GM12872 (cell line): Measurements from ENCODE around the gene FAM237B.

Source experiments
- TF ChIP-seq, protein P1 (sequence below): IDR thresholded peaks from 3 replicates; pipeline ENCODE4 v1.5.1; 2011; ENCODE audit warnings: low read depth, mild to moderate bottlenecking, low read length, moderate library complexity; ENCODE audit not compliant: insufficient read depth

The FAM237B gene

GRCh38 chr7:90274161-90274560, 46.9 kb downstream of the FAM237B start:
- TF ChIP-seq, protein P1, sequence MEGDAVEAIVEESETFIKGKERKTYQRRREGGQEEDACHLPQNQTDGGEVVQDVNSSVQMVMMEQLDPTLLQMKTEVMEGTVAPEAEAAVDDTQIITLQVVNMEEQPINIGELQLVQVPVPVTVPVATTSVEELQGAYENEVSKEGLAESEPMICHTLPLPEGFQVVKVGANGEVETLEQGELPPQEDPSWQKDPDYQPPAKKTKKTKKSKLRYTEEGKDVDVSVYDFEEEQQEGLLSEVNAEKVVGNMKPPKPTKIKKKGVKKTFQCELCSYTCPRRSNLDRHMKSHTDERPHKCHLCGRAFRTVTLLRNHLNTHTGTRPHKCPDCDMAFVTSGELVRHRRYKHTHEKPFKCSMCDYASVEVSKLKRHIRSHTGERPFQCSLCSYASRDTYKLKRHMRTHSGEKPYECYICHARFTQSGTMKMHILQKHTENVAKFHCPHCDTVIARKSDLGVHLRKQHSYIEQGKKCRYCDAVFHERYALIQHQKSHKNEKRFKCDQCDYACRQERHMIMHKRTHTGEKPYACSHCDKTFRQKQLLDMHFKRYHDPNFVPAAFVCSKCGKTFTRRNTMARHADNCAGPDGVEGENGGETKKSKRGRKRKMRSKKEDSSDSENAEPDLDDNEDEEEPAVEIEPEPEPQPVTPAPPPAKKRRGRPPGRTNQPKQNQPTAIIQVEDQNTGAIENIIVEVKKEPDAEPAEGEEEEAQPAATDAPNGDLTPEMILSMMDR = no peak

GRCh38 chr7:90272242-90272641, 48.9 kb downstream of the FAM237B start:
- TF ChIP-seq, protein P1 = no peak

- TF ChIP-seq, protein P1 = no peak
Observed at GRCh38 chr7:90271753-90272152, 49.4 kb downstream of the FAM237B start.

GRCh38 chr7:90270431-90271178, 50.5 kb downstream of the FAM237B start:
- TF ChIP-seq, protein P1 = no peak

DNA sequence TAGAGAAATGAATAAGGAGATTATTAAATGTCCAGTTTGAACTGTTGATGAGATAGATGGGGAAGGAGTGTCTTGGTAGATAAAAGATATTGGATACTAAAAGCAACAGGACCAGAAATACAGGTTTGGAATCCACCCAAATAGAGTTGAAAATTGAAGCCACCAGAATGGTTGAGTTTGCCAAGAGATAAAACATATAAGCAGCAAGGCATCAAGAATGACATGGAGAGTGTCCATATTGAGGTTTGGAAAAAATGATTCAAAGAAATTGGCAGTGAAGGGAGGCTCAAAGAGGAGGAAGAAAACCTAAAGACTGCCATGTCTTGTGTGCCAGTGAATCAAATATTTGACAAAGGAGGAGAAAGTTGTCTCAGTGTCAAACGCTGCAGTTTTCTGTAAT, 51.9 kb downstream of the FAM237B start:
- TF ChIP-seq, protein P1 = no peak

- TF ChIP-seq, protein P1 = no peak
Observed at GRCh38 chr7:90267263-90267858, 53.7 kb downstream of the FAM237B start.

DNA sequence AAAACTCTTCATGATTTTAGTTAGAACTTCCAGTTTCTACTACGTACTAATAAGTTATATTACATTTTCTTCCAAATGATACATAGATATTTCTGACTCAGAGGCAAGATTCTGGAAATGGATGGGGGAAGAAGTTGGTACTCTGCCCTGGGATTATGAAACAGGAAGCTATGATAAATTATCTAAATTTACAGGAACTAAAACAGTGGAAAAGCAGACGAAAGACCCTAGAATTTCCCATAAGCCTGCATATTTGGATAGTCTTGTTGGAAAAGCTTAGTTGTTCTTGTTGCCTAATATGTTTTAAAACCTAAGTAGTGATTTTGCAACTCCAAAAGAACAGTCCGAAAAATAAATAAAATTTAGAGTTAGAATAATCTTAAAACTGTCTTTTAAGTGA, 54.3 kb downstream of the FAM237B start:
- TF ChIP-seq, protein P1 = no peak
